Neural cell (in vitro differentiated cells): Measurements from ENCODE around the gene SLCO4A1.

ENCODE experiments used
- EZH2 ChIP-seq: fragments of 200-600, 300-800 bp; shearing (Covaris generic), sonication (generic); IDR thresholded peaks from 2 replicates; pipeline ENCODE4 v1.6.1; 2014; ENCODE audit warnings: antibody characterized with exemption, low read length, borderline replicate concordance, mild to moderate bottlenecking; ENCODE audit not compliant: insufficient read depth, poor library complexity, severe bottlenecking
- TF ChIP-seq, protein P1 (sequence below): fragments of 450-650 bp; IDR thresholded peaks from 2 replicates; pipeline ENCODE4 v1.5.1; 2014; ENCODE audit warnings: antibody characterized with exemption, mild to moderate bottlenecking, moderate library complexity; ENCODE audit not compliant: poor library complexity, severe bottlenecking

DNA sequence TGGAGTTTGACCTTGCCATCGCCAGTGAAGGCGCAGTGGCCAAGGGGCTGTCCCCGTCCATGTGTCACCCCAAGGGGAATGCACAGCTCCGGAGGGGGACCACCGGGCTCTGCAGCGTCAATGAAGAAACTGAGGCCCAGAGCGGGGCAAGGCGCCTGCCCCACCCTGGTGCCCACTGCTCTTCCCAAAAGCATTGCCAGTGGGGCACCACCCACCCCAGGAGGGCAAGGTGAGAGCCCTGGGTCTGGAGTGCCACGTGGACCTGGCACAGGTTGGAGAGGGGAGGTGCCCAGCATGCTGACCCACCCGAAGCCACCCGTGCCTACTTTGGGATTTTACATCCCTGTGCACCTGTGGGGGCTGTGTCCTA lies 74.6 kb downstream of the SLCO4A1 start:
- TF ChIP-seq, protein P1, sequence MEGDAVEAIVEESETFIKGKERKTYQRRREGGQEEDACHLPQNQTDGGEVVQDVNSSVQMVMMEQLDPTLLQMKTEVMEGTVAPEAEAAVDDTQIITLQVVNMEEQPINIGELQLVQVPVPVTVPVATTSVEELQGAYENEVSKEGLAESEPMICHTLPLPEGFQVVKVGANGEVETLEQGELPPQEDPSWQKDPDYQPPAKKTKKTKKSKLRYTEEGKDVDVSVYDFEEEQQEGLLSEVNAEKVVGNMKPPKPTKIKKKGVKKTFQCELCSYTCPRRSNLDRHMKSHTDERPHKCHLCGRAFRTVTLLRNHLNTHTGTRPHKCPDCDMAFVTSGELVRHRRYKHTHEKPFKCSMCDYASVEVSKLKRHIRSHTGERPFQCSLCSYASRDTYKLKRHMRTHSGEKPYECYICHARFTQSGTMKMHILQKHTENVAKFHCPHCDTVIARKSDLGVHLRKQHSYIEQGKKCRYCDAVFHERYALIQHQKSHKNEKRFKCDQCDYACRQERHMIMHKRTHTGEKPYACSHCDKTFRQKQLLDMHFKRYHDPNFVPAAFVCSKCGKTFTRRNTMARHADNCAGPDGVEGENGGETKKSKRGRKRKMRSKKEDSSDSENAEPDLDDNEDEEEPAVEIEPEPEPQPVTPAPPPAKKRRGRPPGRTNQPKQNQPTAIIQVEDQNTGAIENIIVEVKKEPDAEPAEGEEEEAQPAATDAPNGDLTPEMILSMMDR = no peak
- no peak for TF ChIP-seq EZH2
